Ishikawa (cell line): Measurements from ENCODE around the gene NOX5.

Source experiments
- CEBPB ChIP-seq: IDR thresholded peaks from 2 replicates; pipeline ENCODE4 v1.6.1; 2012
- CREB1 ChIP-seq: IDR thresholded peaks from 2 replicates; pipeline ENCODE4 v1.6.1; 2012; ENCODE audit warnings: low read depth
- EGR1 ChIP-seq: IDR thresholded peaks from 2 replicates; pipeline ENCODE4 v1.6.1; 2012
- EP300 ChIP-seq: IDR thresholded peaks from 2 replicates; pipeline ENCODE4 v1.6.1; 2012; ENCODE audit warnings: borderline replicate concordance
- FOXM1 ChIP-seq: IDR thresholded peaks from 2 replicates; pipeline ENCODE4 v1.6.1; 2012; ENCODE audit warnings: low read depth, borderline replicate concordance
- NFIC ChIP-seq: IDR thresholded peaks from 2 replicates; pipeline ENCODE4 v1.6.1; 2012
- RAD21 ChIP-seq: IDR thresholded peaks from 2 replicates; pipeline ENCODE4 v1.6.1; 2012; ENCODE audit warnings: low read depth
- TAF1 ChIP-seq: IDR thresholded peaks from 2 replicates; pipeline ENCODE4 v1.6.1; 2012; ENCODE audit warnings: low read depth, mild to moderate bottlenecking
- TCF12 ChIP-seq: IDR thresholded peaks from 2 replicates; pipeline ENCODE4 v1.6.1; 2012; ENCODE audit warnings: low read depth
- TEAD4 ChIP-seq: IDR thresholded peaks from 2 replicates; pipeline ENCODE4 v1.6.1; 2012
- YY1 ChIP-seq: IDR thresholded peaks from 2 replicates; pipeline ENCODE4 v1.6.1; 2012; ENCODE audit warnings: low read depth
- ZBTB7A ChIP-seq: IDR thresholded peaks from 2 replicates; pipeline ENCODE4 v1.6.1; 2012; ENCODE audit warnings: low read depth
- TF ChIP-seq, protein P1 (sequence below): IDR thresholded peaks from 2 replicates; pipeline ENCODE4 v1.6.1; 2012
- TF ChIP-seq, protein P2 (sequence below): IDR thresholded peaks from 2 replicates; pipeline ENCODE4 v1.6.1; 2012; ENCODE audit warnings: low read depth, mild to moderate bottlenecking
- TF ChIP-seq, protein P3 (sequence below): IDR thresholded peaks from 2 replicates; pipeline ENCODE4 v1.6.1; 2012

Gene NOX5

GRCh38 chr15:69090197-69090948 lies 75.9 kb downstream of the NOX5 start:
- no peak for TF ChIP-seq CREB1
- TF ChIP-seq, protein P1, sequence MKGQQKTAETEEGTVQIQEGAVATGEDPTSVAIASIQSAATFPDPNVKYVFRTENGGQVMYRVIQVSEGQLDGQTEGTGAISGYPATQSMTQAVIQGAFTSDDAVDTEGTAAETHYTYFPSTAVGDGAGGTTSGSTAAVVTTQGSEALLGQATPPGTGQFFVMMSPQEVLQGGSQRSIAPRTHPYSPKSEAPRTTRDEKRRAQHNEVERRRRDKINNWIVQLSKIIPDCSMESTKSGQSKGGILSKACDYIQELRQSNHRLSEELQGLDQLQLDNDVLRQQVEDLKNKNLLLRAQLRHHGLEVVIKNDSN: no peak
- TF ChIP-seq EGR1: no peak
- TF ChIP-seq RAD21: no peak
- no peak for TF ChIP-seq TCF12
- TF ChIP-seq, protein P2, sequence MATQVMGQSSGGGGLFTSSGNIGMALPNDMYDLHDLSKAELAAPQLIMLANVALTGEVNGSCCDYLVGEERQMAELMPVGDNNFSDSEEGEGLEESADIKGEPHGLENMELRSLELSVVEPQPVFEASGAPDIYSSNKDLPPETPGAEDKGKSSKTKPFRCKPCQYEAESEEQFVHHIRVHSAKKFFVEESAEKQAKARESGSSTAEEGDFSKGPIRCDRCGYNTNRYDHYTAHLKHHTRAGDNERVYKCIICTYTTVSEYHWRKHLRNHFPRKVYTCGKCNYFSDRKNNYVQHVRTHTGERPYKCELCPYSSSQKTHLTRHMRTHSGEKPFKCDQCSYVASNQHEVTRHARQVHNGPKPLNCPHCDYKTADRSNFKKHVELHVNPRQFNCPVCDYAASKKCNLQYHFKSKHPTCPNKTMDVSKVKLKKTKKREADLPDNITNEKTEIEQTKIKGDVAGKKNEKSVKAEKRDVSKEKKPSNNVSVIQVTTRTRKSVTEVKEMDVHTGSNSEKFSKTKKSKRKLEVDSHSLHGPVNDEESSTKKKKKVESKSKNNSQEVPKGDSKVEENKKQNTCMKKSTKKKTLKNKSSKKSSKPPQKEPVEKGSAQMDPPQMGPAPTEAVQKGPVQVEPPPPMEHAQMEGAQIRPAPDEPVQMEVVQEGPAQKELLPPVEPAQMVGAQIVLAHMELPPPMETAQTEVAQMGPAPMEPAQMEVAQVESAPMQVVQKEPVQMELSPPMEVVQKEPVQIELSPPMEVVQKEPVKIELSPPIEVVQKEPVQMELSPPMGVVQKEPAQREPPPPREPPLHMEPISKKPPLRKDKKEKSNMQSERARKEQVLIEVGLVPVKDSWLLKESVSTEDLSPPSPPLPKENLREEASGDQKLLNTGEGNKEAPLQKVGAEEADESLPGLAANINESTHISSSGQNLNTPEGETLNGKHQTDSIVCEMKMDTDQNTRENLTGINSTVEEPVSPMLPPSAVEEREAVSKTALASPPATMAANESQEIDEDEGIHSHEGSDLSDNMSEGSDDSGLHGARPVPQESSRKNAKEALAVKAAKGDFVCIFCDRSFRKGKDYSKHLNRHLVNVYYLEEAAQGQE: no peak
- TF ChIP-seq ZBTB7A: no peak
- TF ChIP-seq, protein P3, sequence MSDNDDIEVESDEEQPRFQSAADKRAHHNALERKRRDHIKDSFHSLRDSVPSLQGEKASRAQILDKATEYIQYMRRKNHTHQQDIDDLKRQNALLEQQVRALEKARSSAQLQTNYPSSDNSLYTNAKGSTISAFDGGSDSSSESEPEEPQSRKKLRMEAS: no peak
- no peak for TF ChIP-seq TAF1
- no peak for TF ChIP-seq EP300
- no peak for TF ChIP-seq TEAD4
- no peak for TF ChIP-seq YY1
- no peak for TF ChIP-seq NFIC
- TF ChIP-seq FOXM1: no peak
- no peak for TF ChIP-seq CEBPB

DNA sequence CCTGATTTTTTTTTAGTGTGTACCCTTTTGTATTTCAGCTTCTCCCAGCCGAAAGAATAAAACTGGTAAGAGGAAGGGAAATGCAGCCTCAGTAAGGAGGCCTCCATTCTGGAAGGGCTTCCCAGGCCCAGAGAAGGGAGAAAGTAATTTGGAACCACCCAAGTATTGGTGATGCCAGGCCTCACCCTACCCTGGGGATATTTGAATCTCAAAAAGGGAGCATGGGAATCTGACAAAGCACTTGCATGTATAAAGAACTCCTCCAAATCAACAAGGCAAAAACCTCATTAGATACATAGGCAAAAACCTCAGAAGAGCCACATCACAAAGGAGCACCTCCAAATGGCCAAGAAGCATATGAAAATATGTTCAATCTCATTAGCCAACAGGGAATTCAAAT lies 77.2 kb downstream of the NOX5 start:
- TF ChIP-seq TAF1 (no peak), NFIC (no peak), TEAD4 (no peak), CREB1 (no peak), ZBTB7A (no peak), YY1 (no peak), EP300 (no peak), TCF12 (no peak), FOXM1 (no peak), RAD21 (no peak), CEBPB (no peak), EGR1 (no peak)
- TF ChIP-seq, protein P2: no peak
- TF ChIP-seq, protein P1: no peak

DNA sequence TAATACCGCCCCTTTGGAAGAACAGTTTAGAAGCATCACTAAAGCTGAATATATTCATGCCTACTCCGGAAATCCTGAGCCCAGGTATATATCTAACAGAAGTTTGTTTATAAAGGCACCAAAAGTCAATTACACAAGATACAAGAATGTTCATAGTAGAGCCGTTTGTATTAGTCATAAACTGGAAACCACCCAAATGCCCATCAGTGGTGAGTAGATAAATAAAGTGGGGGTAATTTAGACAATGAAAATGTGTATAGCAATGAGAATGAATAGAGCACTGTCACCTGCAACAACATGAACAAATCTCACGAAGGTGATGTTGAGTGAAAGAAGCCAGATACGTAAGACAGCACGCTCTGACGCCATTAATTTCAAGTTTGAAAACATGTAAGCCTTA lies 77.7 kb downstream of the NOX5 start:
- TF ChIP-seq YY1 (no peak), TCF12 (no peak), EP300 (no peak), CEBPB (no peak), FOXM1 (no peak), NFIC (no peak), ZBTB7A (no peak), TEAD4 (no peak), EGR1 (no peak), RAD21 (no peak), TAF1 (no peak)
- TF ChIP-seq, protein P3: no peak
- TF ChIP-seq, protein P1: no peak
- TF ChIP-seq, protein P2: no peak
